OCI-LY7 (cell line): ENCODE results near the gene ADAM12. TPM values are rescaled to one million over a fixed set of nuclear protein-coding genes. Genes with fewer than 3 reads are reported as not detected.
"Not testable (repeated sequence)": the region's sequence is repeated elsewhere in the genome, so short reads cannot be mapped to it uniquely, and the experiment has no call there.

Source experiments
- BruUV-seq: library from RNA; stranded (reverse); fragments of 400-500 nt; replicated peaks from 2 replicates; lab custom pipeline; 2021; lab: Mats Ljungman, UMichigan
- CTCF ChIA-PET: fragments of 300-600 bp; sonication (Branson Sonifier 250); formaldehyde crosslinking; loops from one replicate; lab custom pipeline; 2022; ENCODE audit warnings: antibody characterized with exemption; ENCODE audit not compliant: unreplicated experiment; lab: Charles Lee
- POLR2A ChIA-PET: fragments of 300-600 bp; sonication (Branson Sonifier 250); formaldehyde crosslinking; loops from one replicate; lab custom pipeline; 2022; ENCODE audit warnings: antibody characterized with exemption; lab: Charles Lee
- DNase-seq: peaks from one replicate; pipeline ENCODE4 v3.0.0-alpha.2; 2015; ENCODE audit warnings: low spot score
- H2AFZ ChIP-seq: fragments of 200-600 bp; sonication (generic), shearing (Covaris generic); 2 replicates; pipeline ENCODE4 v1.6.1; 2014; ENCODE audit warnings: mild to moderate bottlenecking, antibody characterized with exemption, low read length, moderate library complexity
- H3K27ac ChIP-seq: fragments of 200-600 bp; sonication (generic); 2 replicates; pipeline ENCODE4 v1.5.1; 2014; ENCODE audit warnings: mixed run types, low read depth, mild to moderate bottlenecking, moderate library complexity, low read length, inconsistent platforms; ENCODE audit not compliant: poor library complexity, severe bottlenecking
- H3K36me3 ChIP-seq: fragments of 200-600 bp; sonication (generic); 2 replicates; pipeline ENCODE4 v1.6.1; 2014; ENCODE audit warnings: mild to moderate bottlenecking, antibody characterized with exemption, low read length, moderate library complexity, mixed read lengths; ENCODE audit not compliant: insufficient read depth
- H3K4me1 ChIP-seq: fragments of 200-600 bp; sonication (generic); 2 replicates; pipeline ENCODE4 v1.5.1; 2014; ENCODE audit warnings: mild to moderate bottlenecking, low read length; ENCODE audit not compliant: insufficient read depth, poor library complexity, severe bottlenecking
- H3K4me2 ChIP-seq: fragments of 200-600 bp; sonication (generic); 2 replicates; pipeline ENCODE4 v1.6.1; 2014; ENCODE audit warnings: mild to moderate bottlenecking, low read length
- H3K4me3 ChIP-seq: fragments of 200-600 bp; sonication (generic); 2 replicates; pipeline ENCODE4 v1.5.1; 2014; ENCODE audit warnings: mild to moderate bottlenecking, low read depth, low read length; ENCODE audit not compliant: poor library complexity, severe bottlenecking
- H3K79me2 ChIP-seq: fragments of 200-600 bp; sonication (generic); 2 replicates; pipeline ENCODE4 v1.6.1; 2016; ENCODE audit warnings: low read depth, mild to moderate bottlenecking, low read length, moderate library complexity, mixed read lengths; ENCODE audit not compliant: insufficient read depth
- H3K9me2 ChIP-seq: fragments of 200-600 bp; sonication (generic); 2 replicates; pipeline ENCODE4 v1.6.1; 2016; ENCODE audit warnings: mild to moderate bottlenecking, low read length, mixed read lengths; ENCODE audit not compliant: insufficient read depth
- H3K9me3 ChIP-seq: fragments of 200-600 bp; sonication (generic); 2 replicates; pipeline ENCODE4 v1.6.1; 2014; ENCODE audit warnings: mild to moderate bottlenecking, mixed run types, low read length, mixed read lengths
- H4K20me1 ChIP-seq: fragments of 200-600 bp; sonication (generic); 2 replicates; pipeline ENCODE4 v1.6.1; 2014; ENCODE audit warnings: mild to moderate bottlenecking, antibody characterized with exemption, low read length, moderate library complexity, mixed read lengths; ENCODE audit not compliant: insufficient read depth
- CTCF ChIP-seq: fragments of 200-600 bp; sonication (generic); conservative IDR thresholded peaks from 2 replicates; pipeline ENCODE4 v1.5.1; 2014; ENCODE audit warnings: mild to moderate bottlenecking, antibody characterized with exemption, low read length, moderate library complexity, mixed read lengths
- EZH2phosphoT487 ChIP-seq: fragments of 200-600 bp; sonication (generic); IDR thresholded peaks from 2 replicates; pipeline ENCODE4 v1.6.1; 2018; ENCODE audit warnings: low read depth, borderline replicate concordance, mild to moderate bottlenecking, mixed run types, antibody characterized with exemption, low read length, moderate library complexity, mixed read lengths
- intact Hi-C: fragments of 100-400 bp; cut with micrococcal nuclease; formaldehyde crosslinking; loops from one replicate; pipeline ENCODE4 v1.10.0; 2022; ENCODE audit not compliant: unreplicated experiment
- total RNA-seq, 2 experiments: library from RNA; depleted of rRNA in 1 of 2; stranded (reverse); fragments of >200 nt in 1 of 2; shearing (Covaris generic) in 1 of 2; gene quantifications; 2 replicates each; pipeline ENCODE4 v1.2.3, GENCODE V29; 2014 to 2022

ADAM12 gene
- total RNA-seq, 2 experiments from 2014 or later: 0.06 TPM; not detected in 1

GRCh38 chr10:126177417-126178030, 210.8 kb downstream of the ADAM12 start:
- intact Hi-C loops: no loop called here
- Histone ChIP-seq H3K9me2 (no peaks in the 10 kb centered on the region), H3K36me3 (no peaks in the 10 kb centered on the region), H3K4me2 (no peak overlapping the region), H3K9me3 (no peaks in the 10 kb centered on the region), H4K20me1 (no peaks in the 10 kb centered on the region), H3K27ac (no peak overlapping the region), H3K79me2 (no peaks in the 10 kb centered on the region), H3K4me1 (no peaks in the 10 kb centered on the region), H2AFZ (no peak overlapping the region), H3K4me3 (no peak overlapping the region)
- no TSS peak for BruUV-seq
- TF ChIP-seq EZH2phosphoT487 (no peak), CTCF (no peak)
- no peak for DNase-seq
- CTCF ChIA-PET: no interaction called here
- POLR2A ChIA-PET: no interaction called here

GRCh38 chr10:126175641-126176262, 212.5 kb downstream of the ADAM12 start:
- Histone ChIP-seq H3K4me3 (no peak overlapping the region), H3K9me3 (no peaks in the 10 kb centered on the region), H3K9me2 (no peaks in the 10 kb centered on the region), H4K20me1 (no peaks in the 10 kb centered on the region), H3K4me1 (no peaks in the 10 kb centered on the region), H3K79me2 (no peaks in the 10 kb centered on the region), H3K4me2 (no peak overlapping the region), H3K36me3 (no peaks in the 10 kb centered on the region), H2AFZ (no peak overlapping the region), H3K27ac (no peak overlapping the region)
- ChIA-PET POLR2A (interaction anchor here (0.5 kb wide), 1 partner anchor 324 kb away, joined by 3 read pairs; no protein-coding TSS in a partner anchor), CTCF (no interaction called here)
- no peak for DNase-seq
- BruUV-seq: no TSS peak
- intact Hi-C loops: no loop called here
- TF ChIP-seq CTCF: no peak
- no peak for TF ChIP-seq EZH2phosphoT487

- H2AFZ ChIP-seq, DNase-seq, CTCF ChIA-PET, H3K4me1 ChIP-seq, H3K27ac ChIP-seq, H3K4me3 ChIP-seq, H3K79me2 ChIP-seq, POLR2A ChIA-PET, H3K9me2 ChIP-seq, H3K4me2 ChIP-seq, H4K20me1 ChIP-seq, H3K9me3 ChIP-seq, H3K36me3 ChIP-seq, BruUV-seq, intact Hi-C loops: not testable (repeated sequence)
These were observed 215.5 kb downstream of the ADAM12 start for GRCh38 chr10:126172755-126173154.
